Activated CD4-positive, alpha-beta T cell treated with anti-CD3 and anti-CD28 coated beads, Interleukin-2, amount 50 U/mL, for 1 hour (primary cell): Measurements from ENCODE around the gene CHKB.
"Not testable (repeated sequence)": the region's sequence is repeated elsewhere in the genome, so short reads cannot be mapped to it uniquely, and the experiment has no call there.

Source experiments
- DNase-seq: peaks from one replicate; pipeline ENCODE4 v3.0.0-alpha.2; 2020

The CHKB gene

GRCh38 chr22:50611341-50612060 lies 28.9 kb upstream of the CHKB start:
- no peak for DNase-seq

- DNase-seq = no peak
Measured at GRCh38 chr22:50610581-50610980, 27.9 kb upstream of the CHKB start.

DNA sequence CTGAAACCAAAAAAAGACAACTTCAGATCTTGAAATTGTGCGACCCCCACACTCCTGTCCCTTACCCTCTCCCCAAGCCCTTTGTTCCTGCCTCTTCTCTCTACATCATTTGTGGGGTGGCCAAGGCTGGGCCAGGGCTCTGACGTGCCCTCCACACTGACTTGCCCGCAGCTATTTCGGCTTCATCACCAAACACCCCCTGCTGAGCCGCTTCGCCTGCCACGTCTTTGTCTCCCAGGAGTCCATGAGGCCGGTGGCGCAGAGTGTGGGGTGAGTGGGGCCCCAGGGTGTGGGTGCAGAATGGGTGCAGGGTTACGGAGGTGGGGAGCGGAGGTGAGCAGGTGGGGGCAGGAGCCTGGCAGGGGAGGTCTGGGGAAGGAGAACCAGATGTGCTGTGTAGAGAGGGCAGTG lies 27.4 kb upstream of the CHKB start:
- DNase-seq = no peak

DNA sequence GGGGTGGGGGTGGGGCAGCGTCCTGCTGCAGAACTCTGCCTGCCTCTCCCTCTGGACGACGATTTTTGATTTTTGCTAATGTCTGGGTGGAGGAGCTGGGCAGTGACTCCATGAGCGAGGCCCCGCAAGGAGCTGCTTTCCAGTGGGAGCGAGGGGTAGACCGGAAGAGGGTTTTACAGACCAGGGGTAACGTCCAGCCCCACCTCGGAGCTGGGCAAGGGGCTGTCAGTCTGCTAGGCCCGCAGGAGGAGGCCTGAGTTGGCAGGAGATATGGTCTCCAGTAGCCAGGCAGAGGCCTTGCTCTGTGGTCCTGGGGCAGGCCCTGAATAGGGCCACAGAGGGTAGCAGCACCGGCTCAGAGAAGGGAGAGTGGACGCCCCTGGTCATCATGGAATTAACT lies 26.9 kb upstream of the CHKB start:
- DNase-seq = no peak

DNA sequence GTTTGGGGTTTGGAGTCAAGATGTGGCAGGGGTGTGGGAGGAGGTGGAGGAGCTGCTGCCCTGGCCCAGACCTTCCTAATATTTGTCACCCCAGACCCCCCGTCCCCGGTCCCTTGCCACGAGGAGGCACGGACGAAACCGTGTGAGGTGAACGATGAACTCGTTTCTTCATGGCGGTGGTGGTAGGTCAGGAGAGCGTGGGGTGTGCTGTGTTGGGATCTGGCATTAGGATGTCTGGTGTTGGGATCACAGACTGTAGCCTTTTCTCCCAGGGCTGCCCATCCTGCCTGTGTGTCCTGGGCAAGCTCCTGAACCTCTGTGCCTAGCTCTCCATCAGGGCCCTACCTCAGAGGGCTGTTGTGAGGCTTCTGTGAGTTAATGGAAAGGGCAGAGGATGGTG lies 26.3 kb upstream of the CHKB start:
- DNase-seq = no peak

GRCh38 chr22:50608058-50608840 lies 25.6 kb upstream of the CHKB start:
- not testable (repeated sequence) for DNase-seq

DNA sequence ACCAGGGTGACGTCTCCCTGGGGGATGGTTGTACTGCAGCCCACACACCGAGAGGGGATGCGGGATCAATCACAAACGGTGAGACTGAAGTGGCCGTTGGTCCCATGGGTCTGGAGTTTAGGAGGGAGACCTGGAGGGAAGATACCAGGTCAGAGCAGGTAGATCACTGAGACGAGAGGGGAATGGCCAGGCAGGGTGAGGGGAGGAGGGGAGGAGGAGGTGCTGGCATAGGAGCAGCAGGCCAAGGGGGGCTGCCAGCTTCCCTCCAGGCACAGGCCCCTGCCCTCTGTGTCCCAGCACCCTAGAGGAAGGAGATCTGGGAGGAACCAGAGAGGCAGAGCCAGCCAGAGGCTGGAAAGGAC lies 25.0 kb upstream of the CHKB start:
- no peak for DNase-seq

- DNase-seq = no peak
Measured at GRCh38 chr22:50606946-50607658, 24.5 kb upstream of the CHKB start.

DNA sequence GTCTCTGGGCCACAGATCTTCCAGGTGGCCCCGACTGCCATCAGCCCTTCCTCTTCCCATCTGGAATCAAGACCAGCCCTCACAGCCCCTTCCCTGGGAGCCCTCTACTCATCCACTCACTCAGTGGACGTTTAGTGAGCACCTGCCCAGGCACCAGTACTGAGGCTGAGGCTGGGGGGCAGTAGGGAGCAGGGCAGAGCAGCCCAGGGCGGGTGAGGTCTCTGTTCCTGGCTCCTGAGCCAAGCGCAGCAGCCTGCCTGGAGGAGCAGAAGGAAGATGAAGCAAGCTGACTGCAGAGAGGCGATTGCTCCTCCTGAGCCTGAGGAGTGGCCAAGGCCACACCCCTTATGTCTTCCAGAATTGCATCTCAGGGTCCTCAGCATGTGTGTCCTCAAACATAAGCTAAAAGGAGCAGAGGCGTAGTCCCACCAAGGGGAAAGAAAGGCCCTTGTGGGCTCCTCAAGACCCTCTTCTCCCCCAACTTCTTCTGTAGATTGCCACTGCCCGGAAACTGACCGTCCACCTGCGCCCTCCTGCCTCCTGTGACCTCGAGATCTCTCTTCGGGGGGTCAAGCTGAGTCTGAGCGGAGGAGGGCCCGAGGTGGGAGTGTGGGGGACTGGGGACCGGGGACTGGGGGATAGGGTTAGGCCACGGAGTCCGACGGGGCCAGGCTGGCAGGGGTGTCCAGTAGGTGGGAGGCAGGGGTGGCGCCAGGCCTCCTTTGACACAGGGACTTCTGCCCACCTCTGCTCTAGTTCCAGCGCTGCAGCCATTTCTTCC lies 23.7 kb upstream of the CHKB start:
- DNase-seq = no peak

GRCh38 chr22:50605613-50606074 lies 23.0 kb upstream of the CHKB start:
- DNase-seq = no peak

DNA sequence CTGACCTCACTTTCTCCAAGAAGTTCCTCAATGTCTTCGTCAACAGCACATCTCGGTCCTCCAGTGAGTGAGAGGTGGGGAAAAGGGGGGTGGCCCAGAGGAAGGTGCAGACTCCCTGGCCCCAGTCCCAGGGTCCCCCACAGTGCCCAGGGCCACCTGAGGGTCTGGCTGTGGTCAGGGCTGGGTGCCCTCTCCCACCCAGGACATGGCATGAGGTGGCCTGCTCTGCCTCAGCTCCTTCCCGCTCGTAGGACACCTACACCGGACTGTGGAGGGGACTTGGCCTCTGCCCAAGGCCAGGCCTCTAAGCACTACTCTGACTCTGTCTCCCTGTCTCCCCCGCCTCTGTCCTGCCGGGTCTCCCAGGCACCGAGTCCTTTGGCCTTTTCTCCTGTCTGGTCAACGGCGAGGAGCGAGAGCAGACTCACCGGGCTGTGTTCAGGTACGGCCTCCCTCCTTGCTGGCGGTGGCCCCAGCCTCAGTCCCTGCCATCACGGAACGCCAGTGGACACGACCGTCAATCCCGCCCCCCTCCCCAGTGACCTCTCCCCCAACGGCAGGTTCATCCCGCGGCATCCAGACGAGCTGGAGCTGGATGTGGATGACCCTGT lies 22.5 kb upstream of the CHKB start:
- no peak for DNase-seq

- DNase-seq = no peak
Measured at GRCh38 chr22:50604256-50605001, 21.8 kb upstream of the CHKB start.

DNA sequence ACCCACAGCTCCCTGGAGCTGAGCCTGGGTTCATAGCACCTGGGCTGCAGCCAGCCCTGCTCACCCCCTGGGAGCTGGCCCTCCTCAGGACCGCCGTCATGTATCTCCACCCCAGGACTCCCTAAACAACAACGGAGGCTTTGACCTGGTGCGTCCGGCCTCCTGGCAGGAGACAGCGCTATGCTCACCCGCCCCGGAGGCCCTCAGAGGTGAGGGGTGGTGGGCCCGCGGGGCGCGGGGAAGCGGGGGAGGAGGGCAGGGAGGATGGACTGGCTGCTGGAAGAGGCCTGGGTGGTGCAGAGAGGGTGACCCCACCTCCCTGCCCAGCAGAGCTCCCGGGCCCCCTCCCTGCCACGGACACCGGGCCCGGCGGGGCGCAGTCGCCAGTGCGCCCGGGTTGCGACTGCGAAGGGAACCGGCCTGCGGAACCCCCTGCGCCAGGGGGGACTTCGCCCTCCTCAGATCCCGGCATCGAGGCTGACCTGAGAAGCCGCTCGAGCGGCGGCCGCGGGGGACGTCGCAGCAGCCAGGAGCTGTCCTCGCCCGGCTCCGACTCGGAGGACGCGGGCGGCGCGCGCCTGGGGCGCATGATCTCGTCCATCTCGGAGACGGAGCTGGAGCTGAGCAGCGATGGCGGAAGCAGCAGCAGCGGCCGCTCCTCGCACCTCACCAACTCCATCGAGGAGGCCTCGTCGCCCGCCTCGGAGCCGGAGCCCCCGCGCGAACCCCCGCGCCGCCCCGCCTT lies 21.0 kb upstream of the CHKB start:
- no peak for DNase-seq

DNA sequence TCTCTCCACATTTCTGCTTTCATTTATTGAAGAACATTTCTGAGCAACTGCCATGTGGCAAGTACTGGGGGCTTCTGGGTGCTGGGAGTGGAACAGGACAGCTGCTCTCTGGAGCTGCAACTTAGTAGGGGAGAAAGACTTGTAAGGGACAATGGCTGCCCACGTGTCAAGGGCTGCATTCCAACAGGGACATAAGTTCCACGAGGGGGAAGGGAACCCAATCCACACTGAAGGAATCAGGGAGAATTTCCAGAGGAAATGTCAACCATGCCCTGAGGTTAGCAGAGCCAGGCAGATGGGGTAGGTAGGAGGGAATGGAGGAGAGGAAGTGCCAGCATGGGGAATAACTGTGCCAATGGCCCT lies 19.7 kb upstream of the CHKB start:
- DNase-seq = no peak

GRCh38 chr22:50601669-50602337 lies 19.2 kb upstream of the CHKB start:
- DNase-seq = no peak

- no peak for DNase-seq
Measured at GRCh38 chr22:50600967-50601668, 18.5 kb upstream of the CHKB start.

DNA sequence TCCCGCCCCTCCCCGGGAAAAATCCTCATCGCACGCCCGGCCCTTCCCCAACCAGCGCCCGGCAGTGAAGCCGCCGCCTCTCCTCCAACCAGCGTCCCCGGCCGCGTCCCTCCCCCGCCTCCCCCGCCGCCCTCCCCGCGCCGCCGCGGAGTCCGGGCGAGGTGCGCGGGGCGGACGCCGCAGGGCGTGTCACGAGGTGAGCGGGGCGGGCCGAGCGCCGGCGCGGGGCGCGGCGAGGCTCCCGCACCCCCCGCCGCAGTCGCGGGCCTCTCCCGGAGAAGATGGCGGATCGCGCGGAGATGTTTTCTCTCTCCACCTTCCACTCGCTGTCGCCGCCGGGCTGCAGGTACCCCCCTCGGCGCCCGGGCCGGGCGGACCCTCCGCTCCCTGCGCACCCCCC lies 17.9 kb upstream of the CHKB start, which contains the start of gene MAPK8IP2:
Gene MAPK8IP2 (plus strand): TSS at position 256 of the 400 bp plus-strand sequence. CDS start 26 bp downstream, at position 282.
- DNase-seq = no peak

GRCh38 chr22:50599816-50600455 lies 17.3 kb upstream of the CHKB start:
- DNase-seq = peak; percentile 67

- DNase-seq = no peak
Measured at GRCh38 chr22:50597097-50597496, 14.4 kb upstream of the CHKB start.
